Cortex of kidney (tissue), 1 donor: ENCODE results near the gene DNAJA3.

Source experiments
- DNase-seq: peaks from one replicate; lab custom pipeline; 2025; lab: John Stamatoyannopoulos, UW

DNAJA3 gene

DNA sequence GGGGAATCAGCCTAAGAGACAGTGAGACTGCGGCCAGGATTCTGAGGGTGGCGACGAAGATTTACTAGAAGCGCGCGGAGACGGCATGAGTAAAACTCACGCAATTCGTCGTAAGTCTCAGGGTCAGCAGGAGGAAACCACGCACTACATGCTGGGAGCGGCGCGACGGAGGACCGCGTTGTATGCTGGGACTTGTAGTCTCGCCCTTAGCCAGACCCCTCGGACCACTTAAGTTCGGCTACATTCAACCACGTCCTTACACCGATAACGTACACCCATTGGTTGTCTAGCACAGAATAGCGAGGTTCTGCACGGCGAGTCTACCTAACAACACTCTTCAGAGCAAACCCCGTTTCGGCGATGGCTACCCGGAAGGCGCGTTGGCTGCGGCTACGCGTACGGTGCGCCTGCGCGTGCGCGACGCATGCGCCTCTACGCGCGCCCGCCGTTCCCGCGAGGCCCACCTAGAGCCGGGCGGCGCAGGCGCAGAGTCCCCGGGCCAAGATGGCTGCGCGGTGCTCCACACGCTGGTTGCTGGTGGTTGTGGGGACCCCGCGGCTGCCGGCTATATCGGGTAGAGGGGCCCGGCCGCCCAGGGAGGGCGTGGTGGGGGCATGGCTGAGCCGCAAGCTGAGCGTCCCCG, at the start of gene DNAJA3:
DNAJA3 (plus strand) TSS at position 491 of the 643 bp plus-strand sequence; CDS start at position 505, 14 bp downstream.
- no peak for DNase-seq

DNA sequence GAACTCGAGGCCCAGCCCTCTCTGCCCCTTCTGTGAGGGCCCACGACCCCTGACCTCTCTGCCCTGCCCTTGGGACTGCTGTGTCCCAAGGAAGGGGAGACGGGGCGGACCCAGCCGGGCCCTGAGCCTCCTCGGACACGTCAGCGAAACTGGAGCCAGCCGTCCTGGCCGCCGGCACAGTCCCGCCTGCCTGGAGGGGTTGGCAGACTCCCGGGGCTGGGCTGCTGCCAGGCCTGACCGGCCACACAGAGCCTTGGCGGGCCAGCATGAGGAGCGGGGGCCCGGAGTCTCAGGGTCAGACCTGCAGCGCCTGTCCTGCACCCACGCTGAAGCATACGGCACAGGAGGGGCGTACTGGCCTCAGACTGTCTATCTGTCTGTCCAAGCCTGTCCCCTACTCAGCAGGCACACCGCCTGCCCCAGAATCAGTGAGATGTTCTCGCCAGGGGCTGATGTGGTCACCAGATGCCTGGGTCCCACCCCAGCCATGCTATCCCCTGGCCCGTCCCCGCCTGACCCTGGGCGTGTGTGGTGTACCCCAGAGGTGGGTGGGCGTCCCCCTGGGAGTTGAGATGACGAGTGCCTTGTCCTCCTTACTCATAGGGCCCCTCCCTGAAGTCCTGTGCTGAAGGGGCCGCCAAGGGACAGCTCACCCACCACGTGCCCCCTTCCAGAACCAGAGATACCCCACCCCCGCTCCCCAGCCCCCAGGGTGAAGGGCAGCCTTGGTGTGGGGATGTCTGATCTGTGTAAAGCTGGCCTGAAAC, 49.4 kb upstream of the DNAJA3 start:
- DNase-seq, result no peak

DNA sequence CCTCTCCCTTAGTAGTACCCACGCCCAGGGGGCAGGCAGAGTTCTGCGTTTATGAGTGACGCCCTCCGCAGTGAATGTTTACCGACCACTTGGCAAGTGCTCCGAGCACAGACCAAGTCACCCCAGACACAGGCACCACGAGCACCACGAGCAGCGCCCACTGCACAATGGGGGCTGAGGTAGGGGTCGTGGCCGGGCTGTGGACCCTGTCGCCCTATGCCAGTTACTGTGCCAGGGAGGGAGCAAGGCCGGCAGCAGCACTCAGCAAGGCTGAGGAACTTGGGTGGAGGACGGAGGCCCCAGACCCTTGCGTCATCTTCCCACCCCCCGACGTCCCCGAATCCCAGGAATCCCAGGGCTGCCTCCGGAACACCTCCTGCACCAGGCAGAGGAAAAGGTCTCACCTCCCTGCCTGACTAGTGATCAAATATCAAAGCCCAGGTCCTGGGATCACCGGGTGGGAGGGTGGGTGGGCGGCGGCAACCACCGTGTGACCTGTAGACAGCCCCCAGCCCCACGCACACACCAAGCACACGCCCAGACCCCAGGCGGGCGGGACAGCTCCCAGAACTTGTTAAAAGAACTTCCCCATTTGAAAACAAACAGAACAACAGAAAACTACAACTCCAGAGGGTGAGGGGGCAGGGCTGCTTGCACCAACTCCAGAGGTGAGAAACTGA, 48.6 kb upstream of the DNAJA3 start:
- no peak for DNase-seq

DNA sequence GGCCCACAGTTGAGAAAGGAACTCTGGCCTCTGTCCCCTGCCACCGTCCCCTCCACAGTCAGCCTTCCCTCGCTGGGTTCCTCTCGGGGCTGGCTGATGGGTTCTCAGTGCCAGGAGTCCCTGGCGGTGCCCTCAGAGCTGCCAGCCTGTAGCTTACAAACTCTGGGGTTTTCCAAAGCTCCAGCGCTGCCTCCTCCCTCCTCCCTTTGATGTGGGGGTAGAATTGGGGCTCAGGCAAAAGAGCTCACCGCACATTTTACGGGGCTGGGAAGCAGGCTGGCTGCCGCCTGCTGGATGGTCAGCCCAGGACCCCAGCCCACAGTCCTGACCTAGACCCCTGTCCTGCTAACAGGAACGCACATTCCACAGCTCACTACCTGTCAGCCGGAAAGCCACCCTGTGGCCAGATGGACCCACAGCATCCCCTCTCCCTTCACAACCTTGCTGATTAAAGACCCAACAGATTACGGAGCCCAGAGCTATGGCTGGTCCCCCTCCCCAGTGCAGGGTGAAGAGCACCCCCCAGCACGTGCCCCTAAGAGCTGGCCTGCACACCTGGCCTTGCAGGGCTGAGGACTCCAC, 48.0 kb upstream of the DNAJA3 start:
- DNase-seq, result no peak

DNA sequence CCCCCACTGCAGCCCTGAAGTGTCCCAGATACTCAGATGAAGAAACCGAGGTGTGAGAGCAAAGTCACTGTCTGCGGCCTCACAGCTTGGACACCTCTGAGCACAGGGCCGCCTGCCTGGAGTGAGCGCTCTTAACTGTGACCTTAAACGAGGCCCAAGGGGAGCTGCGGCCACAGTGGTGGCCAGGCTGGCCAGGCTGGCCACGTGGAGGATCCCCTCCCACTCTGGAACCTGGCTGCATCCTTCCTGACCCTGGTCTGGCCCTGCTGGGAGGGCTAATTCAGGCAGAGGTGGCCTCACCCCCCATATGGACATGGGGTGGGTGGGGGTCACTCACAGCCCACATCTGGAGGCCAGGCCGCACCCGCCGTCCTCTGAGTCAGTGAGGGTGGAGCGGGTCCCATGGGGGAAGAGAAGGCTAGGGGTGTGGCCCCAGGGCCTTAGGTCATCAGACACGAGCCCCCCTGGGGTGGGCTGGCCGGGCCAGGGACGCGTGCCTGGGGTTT, 47.5 kb upstream of the DNAJA3 start:
- DNase-seq, result no peak

- DNase-seq, result no peak
These were observed 46.5 kb upstream of the DNAJA3 start for GRCh38 chr16:4378999-4379690.

DNA sequence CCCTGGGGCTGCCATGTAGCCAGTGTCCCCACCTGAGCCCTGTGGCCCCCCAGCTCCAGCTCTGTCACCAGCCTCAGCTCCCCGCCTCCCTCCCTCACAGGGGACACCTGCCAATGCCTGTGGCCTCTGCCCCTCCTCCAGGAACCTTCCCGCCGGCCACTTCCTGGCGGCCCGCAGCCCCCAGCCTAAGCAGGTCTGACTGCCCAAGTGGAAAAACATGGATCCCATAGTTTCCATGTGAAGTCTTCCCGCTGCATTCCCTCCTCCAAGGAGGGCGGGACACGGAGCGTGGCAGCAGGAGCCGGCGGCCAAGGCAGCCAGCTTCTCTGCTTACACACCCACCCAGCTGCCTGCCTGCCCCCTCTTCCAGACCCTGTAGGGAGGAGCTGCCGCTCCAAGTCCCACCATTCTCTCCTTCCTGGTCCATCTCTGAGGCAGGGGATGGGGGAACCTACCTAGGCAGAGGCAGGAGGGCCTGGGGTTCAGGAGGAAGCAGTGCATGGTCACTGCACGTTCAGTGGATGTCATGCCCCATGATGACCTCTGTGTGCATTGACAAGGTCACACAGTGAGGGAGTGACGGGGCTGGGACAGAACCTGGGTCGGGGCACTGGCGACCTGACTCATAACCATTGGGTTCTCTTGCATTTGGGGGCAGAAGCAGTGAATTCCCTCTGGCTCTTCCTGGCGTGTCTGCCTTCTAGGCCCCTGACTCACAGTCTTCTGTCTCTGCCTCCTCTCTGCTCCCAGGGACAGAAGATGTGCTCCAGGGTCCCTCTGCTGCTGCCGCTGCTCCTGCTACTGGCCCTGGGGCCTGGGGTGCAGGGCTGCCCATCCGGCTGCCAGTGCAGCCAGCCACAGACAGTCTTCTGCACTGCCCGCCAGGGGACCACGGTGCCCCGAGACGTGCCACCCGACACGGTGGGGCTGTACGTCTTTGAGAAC, 45.3 kb upstream of the DNAJA3 start:
- no peak for DNase-seq

GRCh38 chr16:4381072-4381934, 44.4 kb upstream of the DNAJA3 start:
- no peak for DNase-seq

DNA sequence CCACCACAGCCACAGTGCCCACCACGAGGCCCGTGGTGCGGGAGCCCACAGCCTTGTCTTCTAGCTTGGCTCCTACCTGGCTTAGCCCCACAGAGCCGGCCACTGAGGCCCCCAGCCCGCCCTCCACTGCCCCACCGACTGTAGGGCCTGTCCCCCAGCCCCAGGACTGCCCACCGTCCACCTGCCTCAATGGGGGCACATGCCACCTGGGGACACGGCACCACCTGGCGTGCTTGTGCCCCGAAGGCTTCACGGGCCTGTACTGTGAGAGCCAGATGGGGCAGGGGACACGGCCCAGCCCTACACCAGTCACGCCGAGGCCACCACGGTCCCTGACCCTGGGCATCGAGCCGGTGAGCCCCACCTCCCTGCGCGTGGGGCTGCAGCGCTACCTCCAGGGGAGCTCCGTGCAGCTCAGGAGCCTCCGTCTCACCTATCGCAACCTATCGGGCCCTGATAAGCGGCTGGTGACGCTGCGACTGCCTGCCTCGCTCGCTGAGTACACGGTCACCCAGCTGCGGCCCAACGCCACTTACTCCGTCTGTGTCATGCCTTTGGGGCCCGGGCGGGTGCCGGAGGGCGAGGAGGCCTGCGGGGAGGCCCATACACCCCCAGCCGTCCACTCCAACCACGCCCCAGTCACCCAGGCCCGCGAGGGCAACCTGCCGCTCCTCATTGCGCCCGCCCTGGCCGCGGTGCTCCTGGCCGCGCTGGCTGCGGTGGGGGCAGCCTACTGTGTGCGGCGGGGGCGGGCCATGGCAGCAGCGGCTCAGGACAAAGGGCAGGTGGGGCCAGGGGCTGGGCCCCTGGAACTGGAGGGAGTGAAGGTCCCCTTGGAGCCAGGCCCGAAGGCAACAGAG, 43.5 kb upstream of the DNAJA3 start:
- DNase-seq, result no peak

GRCh38 chr16:4382795-4383357, 42.8 kb upstream of the DNAJA3 start:
- no peak for DNase-seq

- DNase-seq, result no peak
These were observed 41.9 kb upstream of the DNAJA3 start for GRCh38 chr16:4383591-4384444.

DNA sequence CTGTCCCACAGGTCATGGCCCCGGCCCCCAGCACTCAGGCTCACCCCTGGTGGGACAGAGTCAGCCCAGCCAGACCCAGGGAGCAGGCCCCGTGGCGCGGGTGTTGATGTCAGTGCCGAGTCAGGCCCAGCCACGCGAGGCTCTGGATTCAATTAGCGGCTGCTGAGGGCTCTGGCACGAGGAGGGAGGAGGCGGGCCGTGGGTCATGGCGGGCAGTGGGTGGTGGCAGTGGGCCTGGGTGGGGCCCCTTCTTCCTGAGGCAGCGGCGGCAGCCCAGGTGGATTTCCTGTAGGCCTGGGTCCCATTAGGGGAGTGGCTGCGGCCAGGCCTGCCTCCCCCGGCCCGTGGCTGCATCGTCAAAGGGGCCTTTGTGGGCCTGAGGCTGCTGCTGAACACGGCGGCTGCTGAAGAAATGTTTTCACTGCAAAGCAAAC, 41.1 kb upstream of the DNAJA3 start:
- no peak for DNase-seq

GRCh38 chr16:4385066-4385788, 40.4 kb upstream of the DNAJA3 start:
- DNase-seq, result no peak

GRCh38 chr16:4385789-4386450, 39.7 kb upstream of the DNAJA3 start:
- DNase-seq, result no peak

- DNase-seq, result no peak
These were observed 39.2 kb upstream of the DNAJA3 start for GRCh38 chr16:4386451-4386805.

GRCh38 chr16:4386951-4387565, 38.6 kb upstream of the DNAJA3 start:
- DNase-seq, result no peak
